GM19240 (cell line): ENCODE data around the gene CSTPP1.
A peak's percentile ranks its signal among the peaks of the same experiment; 100 is the strongest.

Experiments used
- DNase-seq: peaks from one replicate; pipeline ENCODE4 v3.0.0; 2011; ENCODE audit warnings: low spot score; ENCODE audit not compliant: insufficient read length

Gene CSTPP1

GRCh38 chr11:47157805-47158204 lies 221.2 kb downstream of the CSTPP1 start:
- DNase-seq: no peak

GRCh38 chr11:47158242-47158641 lies 221.7 kb downstream of the CSTPP1 start:
- no peak for DNase-seq

GRCh38 chr11:47160753-47161133 lies 224.2 kb downstream of the CSTPP1 start:
- no peak for DNase-seq

- DNase-seq: peak; percentile 91
Observed at GRCh38 chr11:47161134-47161854, 224.7 kb downstream of the CSTPP1 start.

- no peak for DNase-seq
Observed at GRCh38 chr11:47161890-47162289, 225.3 kb downstream of the CSTPP1 start.

GRCh38 chr11:47162426-47162825 lies 225.9 kb downstream of the CSTPP1 start:
- DNase-seq: no peak

GRCh38 chr11:47163193-47163592 lies 226.6 kb downstream of the CSTPP1 start:
- DNase-seq: no peak

GRCh38 chr11:47163898-47164297 lies 227.3 kb downstream of the CSTPP1 start:
- no peak for DNase-seq

- DNase-seq: no peak
Observed at GRCh38 chr11:47164321-47164720, 227.8 kb downstream of the CSTPP1 start.

GRCh38 chr11:47165253-47165840 lies 228.8 kb downstream of the CSTPP1 start:
- DNase-seq: no peak

- no peak for DNase-seq
Observed at GRCh38 chr11:47166368-47166767, 229.8 kb downstream of the CSTPP1 start.

- DNase-seq: no peak
Observed at GRCh38 chr11:47171061-47171838, 234.7 kb downstream of the CSTPP1 start.

GRCh38 chr11:47171856-47172255 lies 235.3 kb downstream of the CSTPP1 start:
- DNase-seq: no peak

- DNase-seq: no peak
Observed at GRCh38 chr11:47172740-47173336, 236.3 kb downstream of the CSTPP1 start.

- no peak for DNase-seq
Observed at GRCh38 chr11:47175746-47176327, 239.3 kb downstream of the CSTPP1 start.

- DNase-seq: peak; percentile 100
Observed at GRCh38 chr11:47176328-47177228, 240.0 kb downstream of the CSTPP1 start, which contains the start of gene ARFGAP2. Gene ARFGAP2 (minus strand): TSS chr11:47176879. CDS start chr11:47176853, 26 bp downstream.

GRCh38 chr11:47177229-47177845 lies 240.8 kb downstream of the CSTPP1 start:
- DNase-seq: peak; percentile 64

GRCh38 chr11:47177846-47178245 lies 241.3 kb downstream of the CSTPP1 start:
- no peak for DNase-seq

GRCh38 chr11:47178316-47178715 lies 241.8 kb downstream of the CSTPP1 start:
- DNase-seq: no peak
